ENCODE measurements around the gene TUNAR. TPM values are rescaled to one million over a fixed set of nuclear protein-coding genes. Genes with fewer than 3 reads are reported as not detected.

The TUNAR gene
- not detected in 2 replicates for total RNA-seq

DNA sequence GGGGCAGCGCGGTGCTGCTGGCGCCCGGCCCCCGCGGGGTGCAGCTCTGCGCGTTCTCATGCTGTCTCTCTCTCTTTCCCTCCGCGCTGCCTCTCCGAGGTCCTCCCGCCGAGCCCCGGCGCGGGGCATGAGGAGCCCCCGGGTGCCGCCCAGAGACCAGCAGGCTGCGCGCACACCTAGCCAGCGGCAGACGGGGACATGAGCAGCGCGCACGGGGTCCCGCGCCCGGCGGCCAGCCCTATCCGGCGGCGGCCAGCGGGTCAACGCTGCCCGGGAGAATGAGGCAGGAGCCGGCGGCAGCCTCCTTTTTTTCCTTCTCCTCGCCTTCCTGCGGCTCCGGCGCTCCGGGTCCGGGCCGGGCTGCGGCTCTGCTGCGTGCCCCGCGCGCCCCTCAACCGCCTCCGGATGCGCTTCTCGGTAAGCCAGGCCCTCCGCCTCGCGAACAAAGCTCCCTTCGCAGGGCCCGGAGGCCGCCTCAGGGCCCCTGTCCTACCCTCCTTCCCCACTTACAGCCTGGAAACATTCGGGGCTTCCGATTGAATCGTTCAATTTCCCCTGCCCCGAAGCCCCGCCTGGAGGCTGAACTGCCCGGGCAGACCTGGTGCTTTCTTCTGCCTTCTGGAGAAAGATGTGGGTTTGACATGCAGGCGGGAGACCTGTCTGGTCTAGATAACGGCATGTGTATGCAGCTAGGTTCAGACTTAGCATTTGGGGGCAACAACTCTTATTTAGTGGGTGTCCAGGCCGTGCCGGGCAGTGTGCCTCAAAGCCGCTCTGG is at the start of gene TUNAR:
TSS of gene TUNAR (plus strand) at position 72 of the 778 bp plus-strand sequence.

Other genes with a start within 250 kb of the TUNAR start
- gene TCL1B, start 190.4 kb upstream of the TUNAR start, total RNA-seq, result not detected in 2 replicates
- gene TCL1A, start 162.7 kb upstream of the TUNAR start, total RNA-seq, result not detected in 2 replicates
- gene C14orf132, start 162.5 kb downstream of the TUNAR start, total RNA-seq, result 3.2 and 6.0 TPM in 2 replicates

Data from thoracic aorta endothelial cell (primary cell).